SK-N-MC (cell line): ENCODE results near the gene SLC39A11.

Experiments
- EZH2 ChIP-seq: fragments of 200-600 bp; sonication (generic); IDR thresholded peaks from one replicate; pipeline ENCODE4 v1.6.1; 2017; ENCODE audit warnings: antibody characterized with exemption
- POLR2AphosphoS5 ChIP-seq: IDR thresholded peaks from 2 replicates; pipeline ENCODE4 v1.6.1; 2012; ENCODE audit warnings: mild to moderate bottlenecking, low read depth, low read length, borderline replicate concordance

DNA sequence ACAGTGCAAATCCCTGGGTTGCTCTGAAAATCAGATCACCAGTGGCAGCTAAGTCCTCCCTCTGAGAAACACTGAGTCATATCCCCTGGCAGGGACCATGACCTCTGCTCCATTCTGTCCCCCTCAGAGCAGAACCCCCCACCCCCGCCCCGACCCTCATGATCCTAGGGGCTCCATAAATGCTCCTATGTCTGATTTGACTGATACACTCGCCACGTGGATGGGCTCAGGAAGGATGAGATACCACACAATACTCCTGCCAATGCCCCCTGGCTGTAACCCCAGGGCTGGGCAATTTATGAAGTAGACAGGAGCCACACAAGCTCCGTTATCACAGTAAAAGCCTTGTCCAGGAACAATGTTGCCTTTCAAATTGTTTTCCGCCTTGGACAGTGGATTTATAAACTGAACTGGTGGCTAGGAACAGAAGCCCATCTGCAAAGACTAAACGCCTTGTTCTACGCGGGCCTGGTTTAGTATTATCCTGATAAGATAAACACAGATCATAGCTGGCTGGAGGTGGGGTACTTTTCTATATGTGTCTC, 394.8 kb downstream of the SLC39A11 start:
- TF ChIP-seq EZH2 (no peak), POLR2AphosphoS5 (no peak)
